ENCODE measurements around the gene HOMER3.
A peak's percentile ranks its signal among the peaks of the same experiment; 100 is the strongest.
"Not testable (repeated sequence)": the region's sequence is repeated elsewhere in the genome, so short reads cannot be mapped to it uniquely, and the experiment has no call there.

HOMER3 gene

GRCh38 chr19:18922228-18922985, 18.6 kb downstream of the HOMER3 start:
- DNase-seq (ENCODE audit: low read depth): no peak

- DNase-seq (ENCODE audit: low read depth): no peak
Measured at GRCh38 chr19:18921593-18921992, 19.4 kb downstream of the HOMER3 start.

- DNase-seq (ENCODE audit: low read depth): no peak
Measured at GRCh38 chr19:18920400-18920799, 20.6 kb downstream of the HOMER3 start.

GRCh38 chr19:18919900-18920214, 21.2 kb downstream of the HOMER3 start:
- no peak for DNase-seq (ENCODE audit: low read depth)

GRCh38 chr19:18919086-18919899, 21.7 kb downstream of the HOMER3 start, which contains the start of the genes COPE and DDX49:
TSS of gene COPE (minus strand) at chr19:18919387. CDS start at chr19:18919348, 39 bp downstream.
TSS of gene DDX49 (plus strand) at chr19:18919715. CDS start at chr19:18919742, 27 bp downstream.
- DNase-seq (ENCODE audit: low read depth): peak; percentile 98

- DNase-seq (ENCODE audit: low read depth): not testable (repeated sequence)
Measured at GRCh38 chr19:18917593-18917992, 23.4 kb downstream of the HOMER3 start.

- DNase-seq (ENCODE audit: low read depth): no peak
Measured at GRCh38 chr19:18915639-18916038, 25.4 kb downstream of the HOMER3 start.

- DNase-seq (ENCODE audit: low read depth): no peak
Measured at GRCh38 chr19:18913466-18913865, 27.6 kb downstream of the HOMER3 start.

- DNase-seq (ENCODE audit: low read depth): no peak
Measured at GRCh38 chr19:18912933-18913332, 28.1 kb downstream of the HOMER3 start.

- DNase-seq (ENCODE audit: low read depth): no peak
Measured at GRCh38 chr19:18910801-18911436, 30.1 kb downstream of the HOMER3 start.

- no peak for DNase-seq (ENCODE audit: low read depth)
Measured at GRCh38 chr19:18910010-18910409, 31.0 kb downstream of the HOMER3 start.

- DNase-seq (ENCODE audit: low read depth): no peak
Measured at GRCh38 chr19:18908917-18909619, 31.9 kb downstream of the HOMER3 start.

- DNase-seq (ENCODE audit: low read depth): no peak
Measured at GRCh38 chr19:18906605-18907519, 34.2 kb downstream of the HOMER3 start.

GRCh38 chr19:18905513-18906236, 35.3 kb downstream of the HOMER3 start:
- DNase-seq (ENCODE audit: low read depth): no peak

GRCh38 chr19:18905058-18905456, 36.0 kb downstream of the HOMER3 start:
- DNase-seq (ENCODE audit: low read depth): no peak

GRCh38 chr19:18904334-18905057, 36.5 kb downstream of the HOMER3 start:
- DNase-seq (ENCODE audit: low read depth): no peak

GRCh38 chr19:18903156-18904037, 37.6 kb downstream of the HOMER3 start:
- DNase-seq (ENCODE audit: low read depth): no peak

GRCh38 chr19:18902519-18902918, 38.5 kb downstream of the HOMER3 start:
- not testable (repeated sequence) for DNase-seq (ENCODE audit: low read depth)

- DNase-seq (ENCODE audit: low read depth): no peak
Measured at GRCh38 chr19:18901491-18901890, 39.5 kb downstream of the HOMER3 start.

Data from stimulated activated CD8-positive, alpha-beta memory T cell treated with anti-CD3 and anti-CD28 coated beads, Interleukin-12 subunit alpha, Interleukin-12 subunit beta, amount 100 ng/mL, for 1 hour (primary cell).